PC-3 (cell line): ENCODE data around the gene PCED1A.

ENCODE experiments used
- CTCF ChIP-seq: fragments of 300-600 bp; sonication (generic); conservative IDR thresholded peaks from 2 replicates; pipeline ENCODE4 v1.5.1; 2017; ENCODE audit warnings: antibody characterized with exemption, low read depth, mild to moderate bottlenecking, low read length
- EZH2 ChIP-seq: fragments of 300-600 bp; sonication (generic); IDR thresholded peaks from one replicate; pipeline ENCODE4 v1.6.1; 2017; ENCODE audit warnings: antibody characterized with exemption, mild to moderate bottlenecking, low read length; ENCODE audit not compliant: unreplicated experiment
- EZH2phosphoT487 ChIP-seq: fragments of 300-600 bp; sonication (generic); IDR thresholded peaks from 2 replicates; pipeline ENCODE4 v1.6.1; 2018; ENCODE audit warnings: mild to moderate bottlenecking, antibody characterized with exemption, low read length, borderline replicate concordance

- TF ChIP-seq CTCF (no peak), EZH2phosphoT487 (no peak), EZH2 (no peak)
Observed at GRCh38 chr20:2825761-2826160, 14.7 kb downstream of the PCED1A start.
